Neutrophil (primary cell): ENCODE data around the gene NECTIN4.

ENCODE experiments used
- H3K27ac ChIP-seq: fragments of 200-600 bp; sonication (generic); 2 replicates; pipeline ENCODE4 v1.5.1; 2016; ENCODE audit warnings: mild to moderate bottlenecking, moderate library complexity
- H3K27me3 ChIP-seq: fragments of 200-600 bp; sonication (generic); 2 replicates; pipeline ENCODE4 v1.6.0; 2016; ENCODE audit warnings: mild to moderate bottlenecking
- H3K36me3 ChIP-seq: fragments of 200-600 bp; sonication (generic); 2 replicates; pipeline ENCODE4 v1.5.1; 2017
- H3K4me1 ChIP-seq, 2 experiments: fragments of 200-600 bp in 1 of 2; sonication (generic) in 1 of 2; 1 replicate in 1 of 2; 2 replicates in 1 of 2; pipeline versions ENCODE4 v1.5.1 to v1.6.1; 2013 to 2016; ENCODE audit warnings: low read depth in 1 of 2, low read length in 1 of 2, mild to moderate bottlenecking in 1 of 2, moderate library complexity in 1 of 2; ENCODE audit not compliant: control insufficient read depth in 1 of 2, insufficient read depth in 1 of 2
- H3K4me3 ChIP-seq, 2 experiments: fragments of 200-600 bp in 1 of 2; sonication (generic) in 1 of 2; 1 replicate in 1 of 2; 2 replicates in 1 of 2; pipeline ENCODE4 v1.5.1; 2013 to 2016; ENCODE audit warnings: low read depth in 1 of 2, low read length in 1 of 2, mild to moderate bottlenecking in 1 of 2, moderate library complexity in 1 of 2
- H3K9me3 ChIP-seq: fragments of 200-600 bp; sonication (generic); 2 replicates; pipeline ENCODE4 v1.5.1; 2016
- TF ChIP-seq, protein P1 (sequence below): fragments of 200-600 bp; sonication (generic); IDR thresholded peaks from 2 replicates; pipeline ENCODE4 v1.5.1; 2016; ENCODE audit warnings: antibody characterized with exemption

The NECTIN4 gene

DNA sequence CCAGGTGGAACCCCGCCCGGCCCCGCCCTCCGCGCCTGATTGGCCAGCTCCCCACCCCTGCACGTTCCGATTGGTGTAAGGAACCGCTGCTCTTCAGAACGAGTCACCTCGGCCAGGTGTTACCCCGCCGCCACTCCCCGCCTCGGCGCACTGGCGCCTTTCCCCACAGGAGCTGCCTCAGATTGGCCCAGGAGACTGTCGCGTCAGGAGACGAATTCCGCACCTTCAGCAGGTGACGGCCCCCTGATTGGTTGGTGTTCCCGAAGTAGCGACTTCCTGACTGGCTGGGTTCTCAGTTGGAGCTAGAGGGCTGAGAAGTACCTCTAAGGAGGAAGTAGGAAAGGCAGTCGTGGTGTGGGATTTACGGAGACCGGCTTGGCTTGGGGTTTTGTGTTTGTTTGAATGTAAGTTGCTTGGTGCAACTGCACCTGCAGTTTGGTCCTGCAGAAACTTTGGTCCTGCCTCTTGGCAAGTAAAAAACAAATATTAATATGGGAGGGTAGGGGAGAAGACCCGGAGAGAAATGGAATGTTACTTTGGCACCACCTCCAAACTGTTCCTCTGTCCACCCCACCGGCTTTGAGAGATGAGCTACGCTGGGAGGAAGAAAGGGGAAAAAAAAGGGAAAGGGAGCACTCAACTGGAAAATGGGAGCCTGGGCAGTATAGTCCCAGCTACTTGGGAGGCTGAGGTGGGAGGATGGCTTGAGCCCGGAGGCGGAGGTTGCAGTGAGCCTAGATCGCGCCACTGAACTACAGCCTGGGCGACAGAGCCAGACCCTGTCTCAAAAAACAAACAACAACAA lies 68.0 kb downstream of the NECTIN4 start:
- H3K4me1 ChIP-seq: peaks cover 50 to 60% of the 10 kb centered on the region in 2 experiments
- H3K27me3 ChIP-seq: no peaks in the 10 kb centered on the region
- peak overlapping the region; percentile 90 to 91 for H3K4me3 ChIP-seq
- TF ChIP-seq, protein P1, sequence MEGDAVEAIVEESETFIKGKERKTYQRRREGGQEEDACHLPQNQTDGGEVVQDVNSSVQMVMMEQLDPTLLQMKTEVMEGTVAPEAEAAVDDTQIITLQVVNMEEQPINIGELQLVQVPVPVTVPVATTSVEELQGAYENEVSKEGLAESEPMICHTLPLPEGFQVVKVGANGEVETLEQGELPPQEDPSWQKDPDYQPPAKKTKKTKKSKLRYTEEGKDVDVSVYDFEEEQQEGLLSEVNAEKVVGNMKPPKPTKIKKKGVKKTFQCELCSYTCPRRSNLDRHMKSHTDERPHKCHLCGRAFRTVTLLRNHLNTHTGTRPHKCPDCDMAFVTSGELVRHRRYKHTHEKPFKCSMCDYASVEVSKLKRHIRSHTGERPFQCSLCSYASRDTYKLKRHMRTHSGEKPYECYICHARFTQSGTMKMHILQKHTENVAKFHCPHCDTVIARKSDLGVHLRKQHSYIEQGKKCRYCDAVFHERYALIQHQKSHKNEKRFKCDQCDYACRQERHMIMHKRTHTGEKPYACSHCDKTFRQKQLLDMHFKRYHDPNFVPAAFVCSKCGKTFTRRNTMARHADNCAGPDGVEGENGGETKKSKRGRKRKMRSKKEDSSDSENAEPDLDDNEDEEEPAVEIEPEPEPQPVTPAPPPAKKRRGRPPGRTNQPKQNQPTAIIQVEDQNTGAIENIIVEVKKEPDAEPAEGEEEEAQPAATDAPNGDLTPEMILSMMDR: no peak
- H3K9me3 ChIP-seq: no peaks in the 10 kb centered on the region
- no peaks in the 10 kb centered on the region for H3K36me3 ChIP-seq
- peak overlapping the region; percentile 95 for H3K27ac ChIP-seq
